H1 (cell line): ENCODE data around the gene JAKMIP2. TPM values are rescaled to one million over a fixed set of nuclear protein-coding genes. Genes with fewer than 3 reads are reported as not detected.
A peak's percentile ranks its signal among the peaks of the same experiment; 100 is the strongest.

Source experiments
- CHD7 ChIP-seq: fragments of 300-600 bp; sonication (generic); IDR thresholded peaks from 2 replicates; pipeline ENCODE4 v1.7.1; 2012; ENCODE audit warnings: low read length, moderate library complexity, mild to moderate bottlenecking, inconsistent platforms; ENCODE audit not compliant: insufficient replicate concordance
- RAD21 ChIP-seq, 2 experiments: IDR thresholded peaks in 1 of 2; conservative IDR thresholded peaks in 1 of 2; 2 replicates each; pipeline ENCODE4 v1.6.1; 2011; ENCODE audit warnings: low read depth in 2 of 2, low read length in 2 of 2, improper control_type of control experiment in 1 of 2, inconsistent platforms in 1 of 2, mild to moderate bottlenecking in 1 of 2, moderate library complexity in 1 of 2
- polyA plus RNA-seq, 7 experiments: library from polyadenylated mRNA; depleted of rRNA in 3 of 7; stranded (reverse) in 5 of 7; unstranded in 2 of 7; fragments of >200 nt in 5 of 7; fragments of 200-250 nt in 2 of 7; gene quantifications; 1 replicate in 5 of 7; 2 replicates in 1 of 7; 4 replicates in 1 of 7; pipeline versions ENCODE4 v1.2.1 to v1.2.3, GENCODE V29; 2011 to 2013; ENCODE audit warnings: missing spikeins in 2 of 7, mixed read lengths in 2 of 7
- total RNA-seq: library from RNA; stranded (reverse); fragmentation: NEBNext Ultra II Directional; extraction: Animal tissue kit (Norgen Biotek cat#: 25700); gene quantifications from 2 replicates; pipeline ENCODE4 v1.2.1, GENCODE V29; 2021
- TF ChIP-seq, protein P1 (sequence below): IDR thresholded peaks from 2 replicates; pipeline ENCODE4 v1.6.1; 2012; ENCODE audit warnings: inconsistent platforms

The JAKMIP2 gene
- total and polyA plus RNA-seq, 2 of the 8 experiments (the other 6 are each of a cell fraction or from before 2014, with no cell fraction given) = 2.4 to 13.6 TPM

DNA sequence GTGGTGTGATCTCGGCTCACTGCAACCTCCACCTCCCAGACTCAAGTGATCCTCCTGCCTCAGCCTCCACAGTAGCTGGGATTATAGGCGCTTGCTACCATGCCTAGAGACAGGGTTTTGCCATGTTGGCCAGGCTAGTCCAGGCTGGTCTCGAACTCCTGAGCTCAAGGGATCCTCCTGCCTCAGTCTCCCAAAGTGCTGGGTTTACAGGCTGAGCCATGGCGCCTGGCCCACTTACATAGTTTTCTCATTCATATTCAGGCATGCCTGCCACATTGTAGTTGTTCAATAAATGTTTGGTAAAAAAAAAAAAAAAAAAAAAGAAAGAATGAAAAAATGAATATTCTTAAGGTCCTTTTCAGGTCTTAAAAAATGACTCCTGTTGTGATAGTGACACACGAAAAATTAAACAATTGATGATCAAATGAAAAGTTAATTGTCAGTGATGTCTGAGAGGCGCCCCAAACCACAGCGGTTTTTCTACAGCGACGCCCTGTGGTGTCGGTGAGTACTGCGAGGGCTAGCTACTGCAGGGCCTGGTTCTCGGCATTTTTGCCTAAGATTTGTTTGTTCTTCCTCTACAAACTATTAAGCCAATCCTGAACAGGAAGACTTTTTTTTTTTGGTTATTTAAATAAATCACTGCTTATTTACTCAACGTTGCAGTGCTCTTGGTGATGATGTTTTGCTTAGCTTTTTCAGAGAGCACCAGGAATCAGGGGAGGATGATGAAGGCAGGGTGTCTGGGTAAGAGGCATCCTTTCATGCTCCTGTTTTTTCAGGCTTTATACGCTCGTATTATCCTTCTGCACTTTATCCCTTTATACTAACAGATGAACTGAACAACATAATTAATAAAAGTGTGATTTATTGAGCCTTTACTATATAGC is 205.6 kb downstream of the JAKMIP2 start (continued):
- TF ChIP-seq CHD7 = peak; percentile 33
- TF ChIP-seq RAD21 (IDR thresholded peaks at IDR 0.05 in 1 of 2, conservative IDR thresholded peaks at IDR 0.05 in 1 of 2; ENCODE audit: low read depth in 2 of 2, low read length in 2 of 2) = peak; percentile 69 to 77
- TF ChIP-seq, protein P1, sequence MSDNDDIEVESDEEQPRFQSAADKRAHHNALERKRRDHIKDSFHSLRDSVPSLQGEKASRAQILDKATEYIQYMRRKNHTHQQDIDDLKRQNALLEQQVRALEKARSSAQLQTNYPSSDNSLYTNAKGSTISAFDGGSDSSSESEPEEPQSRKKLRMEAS = 0 out of 2 replicates have a peak, but pooled peaks have one; percentile 8
- TF ChIP-seq, all 59 proteins: peak for 4
